Lung (tissue), 12 donors: ENCODE measurements around the gene B3GNT7. TPM values are rescaled to one million over a fixed set of nuclear protein-coding genes. Genes with fewer than 3 reads are reported as not detected.

Experiments
- ATAC-seq: fragments of 200-7000 bp; cut with Tn5 transposase; one replicate; pipeline ENCODE4 v1.9.1; 2020; ENCODE audit warnings: moderate number of reproducible peaks; ENCODE audit not compliant: insufficient read depth, low FRiP score
- DNase-seq, 3 donors: peaks; one replicate each; pipeline ENCODE4 v3.0.0-alpha.2; 2013 to 2017
- H3K27ac ChIP-seq, 2 donors: one replicate each; pipeline ENCODE4 v1.5.1; 2013; ENCODE audit warnings: mild to moderate bottlenecking in 2 of 2, moderate library complexity in 2 of 2, control low read depth in 1 of 2, inconsistent platforms in 1 of 2, low read depth in 1 of 2, low read length in 1 of 2
- H3K27me3 ChIP-seq, 3 donors: one replicate each; pipeline ENCODE4 v1.5.1; 2013; ENCODE audit warnings: low read length in 2 of 3; ENCODE audit not compliant: control insufficient read depth in 3 of 3, insufficient read depth in 3 of 3
- H3K36me3 ChIP-seq, 4 donors: one replicate each; pipeline ENCODE4 v1.5.1; 2013; ENCODE audit warnings: low read length in 4 of 4, mild to moderate bottlenecking in 1 of 4, moderate library complexity in 1 of 4; ENCODE audit not compliant: control insufficient read depth in 4 of 4, insufficient read depth in 4 of 4
- H3K4me1 ChIP-seq, 5 donors: one replicate each; pipeline ENCODE4 v1.5.1; 2013; ENCODE audit warnings: low read length in 5 of 5, mild to moderate bottlenecking in 2 of 5, moderate library complexity in 1 of 5; ENCODE audit not compliant: control insufficient read depth in 5 of 5, insufficient read depth in 5 of 5
- H3K4me3 ChIP-seq: one replicate; pipeline ENCODE4 v1.5.1; 2013; ENCODE audit warnings: mild to moderate bottlenecking, control low read depth, moderate library complexity
- H3K9ac ChIP-seq, 2 donors: one replicate each; pipeline ENCODE4 v1.5.1; 2013; ENCODE audit warnings: low read length in 2 of 2, control low read depth in 1 of 2; ENCODE audit not compliant: insufficient read depth in 1 of 2
- H3K9me3 ChIP-seq, 4 donors: one replicate each; pipeline ENCODE4 v1.5.1; 2013; ENCODE audit warnings: low read length in 3 of 4, mild to moderate bottlenecking in 1 of 4, moderate library complexity in 1 of 4; ENCODE audit not compliant: control insufficient read depth in 4 of 4, insufficient read depth in 3 of 4
- CTCF ChIP-seq: IDR thresholded peaks from 2 replicates; pipeline ENCODE4 v1.5.1; 2012; ENCODE audit warnings: mild to moderate bottlenecking; ENCODE audit errors: control extremely low read depth, extremely low read depth
- WGBS, 2 donors: extraction: QIAGEN DNeasy Blood & Tissue Kit; methylation state at CpG; one replicate each; pipeline ENCODE4 v1.1.7; 2013; 5-methylcytosine and 5-hydroxymethylcytosine counted together
- polyA plus RNA-seq, 2 donors: library from polyadenylated mRNA; stranded (reverse); fragments of 200-250 nt; gene quantifications; one replicate each; pipeline ENCODE4 v1.2.1, GENCODE V29; 2013
- total RNA-seq, 2 donors: library from RNA; depleted of rRNA in 1 of 2; stranded (reverse); fragments of >200 nt in 1 of 2; gene quantifications; one replicate each; pipeline ENCODE4 v1.2.1, GENCODE V29; 2014 to 2021
- donor health status: control.
- donor health status: control.
- donor health status: Bipolar disorder and iron deficiency.
- donor health status: healthy.
- donor health status: DM: yes; HTN: yes; CAD: no.

B3GNT7 gene
- total and polyA plus RNA-seq, 4 donors, result 18.9 to 73.7 (median 27.5) TPM

GRCh38 chr2:231360401-231360800 lies 35.1 kb upstream of the B3GNT7 start:
- no peak for TF ChIP-seq CTCF
- 88 to 92% methylated on average over 11 of the region's 11 CpGs for WGBS, 2 donors
- H3K4me1 ChIP-seq, result peaks cover 0 to 6% (median 0%) of the 10 kb centered on the region in 5 donors
- H3K4me3 ChIP-seq, result no peak overlapping the region
- no peaks in the 10 kb centered on the region for H3K27me3 ChIP-seq
- H3K9ac ChIP-seq, result no peak overlapping the region
- H3K36me3 ChIP-seq, result peaks cover 0 to 18% (median 2%) of the 10 kb centered on the region in 4 donors
- ATAC-seq (no peak), DNase-seq (no peak)
- no peak overlapping the region for H3K27ac ChIP-seq
- H3K9me3 ChIP-seq, result peaks cover 0 to 2% (median 0%) of the 10 kb centered on the region in 4 donors

- peaks cover 0 to 6% (median 0%) of the 10 kb centered on the region in 5 donors for H3K4me1 ChIP-seq
- no peak overlapping the region for H3K27ac ChIP-seq
- WGBS, 2 donors, result 74 to 88% methylated on average over 13 of the region's 13 CpGs
Observed at GRCh38 chr2:231360881-231361371, 34.6 kb upstream of the B3GNT7 start.

GRCh38 chr2:231361701-231362554 lies 33.6 kb upstream of the B3GNT7 start:
- Histone ChIP-seq H3K9me3 (peaks cover 0 to 2% (median 0%) of the 10 kb centered on the region in 4 donors), H3K27me3 (no peaks in the 10 kb centered on the region), H3K9ac (no peak overlapping the region), H3K4me1 (peaks cover 0 to 3% (median 0%) of the 10 kb centered on the region in 5 donors), H3K4me3 (no peak overlapping the region), H3K36me3 (peaks cover 0 to 19% (median 2%) of the 10 kb centered on the region in 4 donors), H3K27ac (peak overlapping the region in 1 of 2 donors; percentile 37)
- 45 to 69% methylated on average over 12 of the region's 12 CpGs for WGBS, 2 donors
- no peak for ATAC-seq
- no peak for DNase-seq
- TF ChIP-seq CTCF, result no peak

More at GRCh38 chr2:231360881-231361371, 34.6 kb upstream of the B3GNT7 start:
- Histone ChIP-seq H3K9ac (no peak overlapping the region), H3K4me3 (no peak overlapping the region), H3K36me3 (peaks cover 0 to 19% (median 2%) of the 10 kb centered on the region in 4 donors), H3K9me3 (peaks cover 0 to 2% (median 0%) of the 10 kb centered on the region in 4 donors), H3K27me3 (no peaks in the 10 kb centered on the region)
- DNase-seq (no peak), ATAC-seq (no peak)
- TF ChIP-seq CTCF, result no peak
